HG03025 (cell line): Measurements from ENCODE around the gene FBXO42.

Experiments used
- ATAC-seq: cut with Tn5 transposase; IDR thresholded peaks from one replicate; pipeline ENCODE4 v1.9.1; 2021; ENCODE audit warnings: mild to moderate bottlenecking, moderate library complexity; ENCODE audit not compliant: unreplicated experiment, low FRiP score

The FBXO42 gene

DNA sequence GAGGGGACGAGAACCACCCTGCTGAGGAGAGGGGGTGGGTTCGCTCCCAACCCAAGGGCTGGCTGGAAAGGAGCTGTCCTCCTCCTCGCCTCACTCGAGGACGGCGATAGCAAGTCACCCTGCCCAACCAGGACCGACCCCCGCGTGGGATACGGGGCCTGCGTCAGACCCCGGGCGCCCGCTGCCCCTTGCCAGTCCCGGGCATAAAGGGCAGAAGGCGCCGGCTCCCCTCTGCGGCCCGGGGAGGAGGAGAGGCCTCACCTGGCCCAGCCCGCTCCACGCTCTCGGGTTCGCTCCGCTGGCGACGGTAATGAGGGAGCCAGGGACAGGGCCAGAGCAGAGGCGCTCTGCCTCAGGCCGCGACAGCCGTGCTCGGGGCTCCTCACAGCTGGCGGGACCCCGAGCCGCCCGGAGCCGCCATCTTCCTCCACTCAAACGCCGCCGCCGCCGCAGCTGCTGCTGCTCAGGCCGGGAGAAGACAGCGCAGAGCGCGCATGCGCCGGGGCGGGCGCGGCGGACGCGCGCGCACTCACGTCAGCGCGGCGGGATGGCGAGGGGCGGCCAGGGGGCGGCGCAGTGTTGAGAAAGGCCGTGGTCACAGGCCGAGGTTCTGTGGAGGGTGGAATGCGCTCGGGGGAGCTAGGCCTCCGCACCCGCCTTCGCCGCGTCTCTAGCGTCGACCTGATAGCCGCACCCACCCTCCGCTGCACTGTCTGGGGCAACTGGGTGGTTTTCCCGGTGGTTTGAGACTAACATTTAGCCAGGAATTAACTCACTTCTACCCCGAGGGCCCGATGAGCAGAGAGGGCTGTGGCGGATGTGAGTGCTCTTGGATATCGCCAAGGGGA, at the start of gene FBXO42:
Gene FBXO42 (minus strand): TSS at position 487 of the 848 bp plus-strand sequence. CDS start 37,062 bp downstream, outside the sequence.
- ATAC-seq, result peak; percentile 80

DNA sequence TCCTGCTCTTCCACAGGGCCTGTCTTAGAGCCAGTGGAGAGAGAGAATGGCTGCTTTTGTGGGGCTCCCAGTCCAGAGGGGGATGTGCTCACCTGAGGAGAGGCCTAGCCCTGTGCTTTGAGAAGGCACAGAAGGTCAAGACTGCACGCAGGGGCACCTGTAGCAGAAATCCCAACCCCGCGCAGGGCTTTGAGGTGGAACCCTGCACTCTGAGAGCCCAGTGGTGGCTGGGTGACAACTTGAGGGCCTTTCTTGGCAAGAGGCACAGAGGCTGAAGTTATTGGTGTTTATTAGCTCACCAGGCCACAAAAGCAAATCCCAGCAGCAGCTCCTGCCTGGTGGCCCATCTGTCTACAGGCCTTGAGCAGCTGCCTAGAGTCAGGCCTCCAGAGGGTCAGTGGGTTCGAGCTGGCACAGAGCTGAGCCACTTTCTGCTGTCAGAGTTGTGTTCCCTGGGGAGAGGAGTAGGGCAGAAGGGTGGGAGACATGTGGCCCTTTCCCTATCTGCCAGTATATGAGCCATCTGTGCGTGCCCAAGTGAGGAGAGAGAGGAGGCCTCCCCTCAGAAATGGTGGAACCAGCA, 46.2 kb upstream of the FBXO42 start:
- no peak for ATAC-seq

DNA sequence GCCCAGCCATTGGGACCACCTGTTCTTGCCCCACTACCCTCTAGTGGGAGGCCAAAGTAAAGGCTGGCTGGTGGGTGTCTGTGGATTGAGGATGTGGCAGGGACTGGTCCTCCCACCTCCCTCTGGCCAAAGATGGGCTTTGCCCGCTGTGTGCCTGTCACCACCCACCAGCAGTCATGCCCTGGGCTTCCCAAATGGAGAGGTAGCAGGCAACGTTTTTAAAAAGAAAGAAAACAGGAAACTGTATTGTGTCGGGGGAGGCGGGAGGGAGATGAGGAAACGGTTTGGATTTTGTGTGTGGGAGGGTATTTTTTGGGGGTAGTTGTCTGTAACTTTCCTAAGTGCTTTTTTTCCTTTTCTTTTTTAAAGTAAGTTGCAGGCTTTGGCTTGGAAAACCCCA, 44.8 kb upstream of the FBXO42 start:
- ATAC-seq, result no peak

DNA sequence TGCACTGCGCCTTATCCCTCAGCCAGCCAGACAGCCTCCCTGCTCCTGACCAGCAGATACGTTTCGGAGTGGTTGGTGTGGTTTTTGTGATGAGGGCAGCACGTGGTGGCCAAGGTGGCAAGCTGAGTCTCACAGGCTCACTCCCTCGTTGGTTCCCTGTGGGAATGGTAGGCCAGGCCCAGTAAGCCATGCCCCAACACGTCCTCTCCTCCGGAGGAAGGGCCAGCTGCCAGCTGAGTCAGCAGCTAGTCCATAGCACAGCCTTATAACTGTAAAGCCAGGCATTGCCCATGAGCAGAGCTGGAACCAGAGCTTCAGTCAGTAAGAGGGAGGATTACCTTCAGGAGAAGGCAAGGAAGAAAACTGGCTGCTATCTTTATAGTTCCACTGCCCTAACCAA, 44.3 kb upstream of the FBXO42 start:
- no peak for ATAC-seq

DNA sequence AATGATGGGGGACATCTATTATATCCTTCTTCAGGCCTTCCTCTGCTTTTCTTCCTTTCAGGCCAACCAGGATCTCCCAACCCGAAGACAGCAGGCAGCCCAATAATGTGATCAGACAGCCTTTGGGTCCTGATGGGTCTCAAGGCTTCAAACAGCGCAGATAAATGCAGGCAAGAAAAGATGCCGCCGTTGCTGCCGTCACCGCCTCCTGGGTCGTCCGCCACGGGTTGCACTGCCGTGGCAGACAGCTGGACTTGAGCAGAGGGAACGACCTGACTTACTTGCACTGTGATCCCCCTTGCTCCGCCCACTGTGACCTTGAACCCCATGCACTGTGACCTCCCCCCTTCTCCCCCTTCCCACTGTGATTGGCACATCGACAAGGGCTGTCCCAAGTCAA, 42.7 kb upstream of the FBXO42 start:
- no peak for ATAC-seq

DNA sequence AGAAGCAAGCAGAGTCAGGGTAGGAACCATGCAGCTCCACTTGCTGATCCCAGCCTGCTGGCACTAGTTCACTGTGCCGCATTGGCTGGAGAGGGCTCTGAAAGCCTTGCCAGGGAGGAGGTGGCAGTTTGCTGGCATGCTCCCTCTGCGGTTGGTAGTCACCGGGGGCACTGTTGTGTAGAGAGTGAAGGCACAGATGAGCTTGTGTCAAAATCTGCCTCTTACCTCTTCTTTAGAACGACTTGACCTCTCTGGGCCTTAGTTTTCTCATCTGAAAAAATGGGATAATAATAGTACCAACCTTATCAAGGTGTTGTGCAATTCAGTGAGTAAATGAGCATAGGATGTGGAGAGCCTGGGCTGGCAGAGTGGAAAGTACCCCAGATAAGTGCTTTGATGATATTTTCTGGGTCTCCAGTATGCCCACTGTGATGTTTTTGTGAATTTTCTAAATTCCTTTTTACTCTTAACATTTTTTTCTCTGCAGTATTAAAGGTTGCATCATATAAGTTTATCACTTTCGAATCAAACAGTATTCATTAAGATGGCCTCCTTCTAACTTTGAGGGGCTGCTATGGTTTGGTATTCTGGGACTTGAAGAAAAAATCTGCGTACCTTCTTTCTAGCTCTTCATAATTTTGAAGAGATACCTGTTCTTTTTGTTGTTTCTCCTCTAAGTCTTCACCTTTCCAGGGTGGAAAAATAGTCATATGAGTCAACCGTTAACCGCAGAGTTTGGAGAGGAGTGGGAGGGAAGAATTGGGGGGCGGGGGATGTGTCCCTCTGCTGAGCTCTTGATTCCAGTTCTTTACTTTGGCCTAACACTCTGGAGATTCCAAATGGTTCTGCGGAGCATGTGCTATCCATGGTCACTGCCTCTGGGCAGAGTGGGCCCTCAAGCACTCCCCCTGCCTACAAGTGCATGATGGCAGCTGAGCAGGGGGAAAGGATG, 41.6 kb upstream of the FBXO42 start:
- no peak for ATAC-seq

DNA sequence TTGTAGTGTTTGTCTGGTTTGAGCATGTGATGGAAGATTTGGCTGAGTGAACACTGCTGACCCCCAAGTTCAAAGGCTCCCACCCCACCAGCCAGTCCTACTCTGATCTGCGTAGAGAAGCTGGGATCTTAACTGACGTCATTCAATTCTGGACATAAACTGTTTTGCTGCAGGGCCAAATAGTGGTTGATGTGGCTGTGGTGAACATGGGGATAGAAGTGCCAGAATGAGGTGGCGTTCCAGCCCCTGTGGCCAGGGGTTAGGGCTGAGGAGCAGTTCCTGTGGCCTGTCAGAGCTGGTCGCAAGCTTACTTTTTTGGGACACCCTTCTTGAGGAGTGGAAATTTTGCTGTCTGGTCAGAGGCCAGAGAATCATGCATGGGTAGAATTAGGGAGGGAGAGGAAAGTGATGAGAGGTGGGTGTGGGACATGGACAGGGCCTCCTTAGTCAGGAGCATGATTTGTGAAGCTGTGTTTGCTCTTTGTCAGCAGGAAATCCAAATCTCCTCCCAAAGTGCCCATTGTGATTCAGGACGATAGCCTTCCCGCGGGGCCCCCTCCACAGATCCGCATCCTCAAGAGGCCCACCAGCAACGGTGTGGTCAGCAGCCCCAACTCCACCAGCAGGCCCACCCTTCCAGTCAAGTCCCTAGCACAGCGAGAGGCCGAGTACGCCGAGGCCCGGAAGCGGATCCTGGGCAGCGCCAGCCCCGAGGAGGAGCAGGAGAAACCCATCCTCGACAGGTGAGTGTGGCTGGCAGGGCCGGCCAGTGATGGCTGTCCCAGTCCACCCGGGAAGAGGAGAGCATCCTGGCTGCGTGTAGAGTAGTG, 40.7 kb upstream of the FBXO42 start:
- ATAC-seq, result no peak

DNA sequence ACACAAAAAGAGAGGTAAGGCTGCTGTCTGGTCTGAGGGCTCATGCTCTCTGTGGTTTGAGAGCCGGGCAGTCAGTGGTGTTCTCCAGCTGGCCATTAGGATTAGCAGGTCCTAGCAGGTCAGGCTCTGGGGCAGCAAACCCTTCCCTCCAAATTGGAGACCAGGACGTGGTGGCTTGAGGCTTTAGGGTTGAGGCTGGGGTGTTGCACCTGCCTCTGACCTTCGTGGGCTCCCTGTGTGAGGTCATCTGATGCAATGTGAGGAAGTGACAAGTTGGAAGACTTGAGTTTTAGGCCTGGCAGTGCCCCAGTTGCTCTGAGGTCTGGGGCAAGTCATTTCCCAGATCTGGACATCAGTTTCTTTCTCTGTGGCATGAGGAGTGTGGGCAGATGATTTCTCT, 39.1 kb upstream of the FBXO42 start:
- no peak for ATAC-seq

DNA sequence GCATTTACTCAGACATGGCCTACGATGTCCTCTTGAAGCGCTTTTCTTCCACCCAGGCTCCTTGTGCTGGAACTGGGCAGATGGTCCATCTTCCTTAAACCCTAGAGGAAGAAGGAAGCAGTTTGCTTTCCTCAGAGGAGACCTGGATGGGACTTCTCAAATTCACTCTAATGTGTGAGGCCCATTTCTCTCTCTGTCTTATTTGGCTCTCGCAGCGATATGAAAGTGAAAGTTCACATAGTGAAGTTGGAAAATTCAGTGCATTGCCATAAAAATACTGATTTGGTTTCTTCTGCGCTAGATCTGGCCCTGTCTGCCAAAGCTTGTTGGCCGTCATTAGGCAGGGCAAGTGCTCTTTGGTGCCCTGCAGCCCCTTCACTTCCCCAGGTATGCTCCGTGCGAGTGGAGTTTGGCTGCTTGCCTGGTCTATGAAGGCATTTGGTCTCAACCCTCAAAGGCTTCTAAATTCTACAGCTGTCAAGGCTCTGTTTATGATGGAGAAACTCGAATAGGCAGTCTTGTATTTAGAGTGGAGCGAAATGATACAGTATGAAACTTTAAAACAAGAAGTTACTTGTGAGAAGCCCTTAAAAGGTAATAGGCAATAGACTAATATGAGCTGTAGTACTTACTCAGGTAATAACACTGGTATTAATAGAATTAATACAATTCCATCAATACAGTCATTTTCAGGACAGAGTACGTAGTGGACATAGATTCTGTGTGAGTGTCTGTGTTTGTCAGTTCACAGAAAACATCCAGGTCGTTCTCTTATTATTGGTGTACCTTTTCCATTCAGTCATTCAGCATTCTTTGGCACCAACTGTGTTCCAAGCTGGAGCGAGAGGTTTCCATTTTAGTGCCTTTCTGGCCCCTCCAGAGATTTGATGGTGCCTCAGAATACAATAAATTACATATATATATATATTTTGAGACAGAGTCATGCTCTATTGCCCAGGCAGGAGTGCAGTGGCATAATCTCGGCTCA, 35.2 kb upstream of the FBXO42 start:
- no peak for ATAC-seq

DNA sequence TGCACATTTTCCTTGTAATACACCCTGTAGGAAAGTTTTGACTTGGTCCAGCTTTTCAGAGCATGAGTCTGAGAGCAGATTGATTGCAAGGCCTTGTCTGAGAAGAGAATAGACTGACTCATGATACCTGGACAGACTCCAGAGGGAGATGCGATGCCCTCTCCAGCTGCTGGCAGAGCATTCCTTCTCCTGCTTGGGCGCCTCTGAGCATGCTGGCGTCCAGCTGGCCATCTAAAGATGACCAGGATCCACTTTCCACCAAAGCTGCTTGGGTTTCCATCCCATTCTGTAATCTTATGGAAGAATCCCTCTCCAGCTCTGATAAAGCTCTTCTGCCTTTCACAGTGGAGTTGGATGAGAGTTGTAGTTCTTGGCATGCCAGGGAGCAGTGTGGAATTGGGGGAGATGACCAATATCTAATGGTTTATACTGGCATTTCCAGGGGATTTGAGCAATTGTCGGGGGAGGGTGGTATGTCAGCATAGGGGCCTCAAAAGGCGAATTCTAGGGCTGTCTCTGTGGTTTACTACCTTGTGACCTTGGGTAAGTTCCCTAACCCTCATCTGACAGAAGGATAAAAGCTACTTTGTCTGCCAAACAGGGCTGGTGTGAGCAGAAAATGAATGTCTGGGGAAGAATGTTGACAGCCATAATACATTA, 34.3 kb upstream of the FBXO42 start:
- no peak for ATAC-seq

DNA sequence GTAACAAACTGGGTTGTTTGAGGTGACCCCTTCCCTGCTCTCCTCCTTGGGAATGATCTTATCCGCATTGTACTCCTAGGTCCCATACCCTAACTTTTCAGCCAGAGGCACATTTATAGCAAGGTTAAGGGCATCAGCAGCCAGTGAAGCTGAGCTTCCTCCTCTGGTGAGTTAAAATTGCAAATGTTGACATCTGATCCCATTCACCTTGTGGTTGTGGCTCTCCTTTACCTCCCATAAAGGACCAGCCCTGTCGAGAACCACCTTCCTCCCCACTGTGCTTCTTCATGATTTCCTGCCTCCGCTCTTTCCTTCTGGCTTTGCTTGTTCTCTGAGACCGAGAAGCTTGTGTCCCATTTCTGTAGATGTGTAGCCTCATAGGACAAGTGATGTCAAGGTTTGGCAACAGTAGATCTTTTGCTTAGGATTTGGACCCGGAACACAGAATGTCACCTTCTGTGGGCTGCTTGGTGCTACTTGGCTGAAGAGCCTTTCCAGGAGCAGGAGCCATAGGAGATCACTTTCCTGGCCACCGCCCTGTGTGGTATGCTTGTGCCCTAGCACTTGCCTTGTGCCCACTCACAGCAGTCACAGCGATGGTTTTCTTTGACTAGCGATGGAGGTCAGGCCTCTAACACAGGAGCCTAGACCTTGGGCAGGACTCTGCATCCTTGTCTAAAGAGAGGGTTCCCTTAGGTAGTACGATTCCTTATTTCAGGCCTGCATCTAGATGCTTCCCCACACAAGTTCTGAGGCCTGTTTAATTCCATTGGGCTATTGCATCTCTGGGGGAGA, 33.6 kb upstream of the FBXO42 start:
- no peak for ATAC-seq

DNA sequence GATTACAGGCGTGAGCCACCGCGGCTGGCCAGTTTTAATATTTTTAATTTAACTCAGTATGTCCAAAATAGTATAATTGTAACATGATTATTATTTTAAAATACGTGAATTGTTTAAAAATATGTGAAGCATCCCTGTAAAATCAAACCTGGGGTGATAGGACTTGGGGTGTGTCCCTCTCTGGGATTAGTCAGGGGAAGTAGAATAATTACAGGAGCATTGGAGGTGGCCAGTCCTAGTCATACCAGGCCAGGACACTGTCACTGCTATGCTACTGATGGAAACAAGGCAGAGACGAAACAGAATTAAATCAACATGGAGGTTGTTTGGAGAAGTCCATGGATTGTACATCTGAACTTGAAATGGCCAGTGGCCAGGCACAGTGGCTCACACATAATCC, 31.6 kb upstream of the FBXO42 start:
- no peak for ATAC-seq

DNA sequence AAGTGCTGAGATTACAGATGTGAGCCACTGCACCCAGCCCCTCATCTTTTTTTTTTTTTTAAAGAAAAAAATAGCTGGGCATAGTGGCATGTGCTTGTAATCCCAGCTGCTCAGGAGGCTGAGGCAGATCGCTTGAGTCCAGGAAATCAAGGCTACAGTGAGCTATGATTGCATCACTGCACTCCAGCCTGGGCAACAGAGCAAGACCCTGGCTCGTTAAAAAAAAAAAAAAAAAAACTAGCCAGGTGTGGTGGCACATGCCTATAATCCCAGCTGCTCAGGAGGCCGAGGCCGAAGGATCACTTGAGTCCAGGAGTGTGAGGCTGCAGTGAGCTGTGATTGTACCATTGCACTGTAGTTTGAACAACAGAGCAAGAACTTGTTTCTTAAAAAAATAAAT, 28.6 kb upstream of the FBXO42 start:
- ATAC-seq, result no peak

DNA sequence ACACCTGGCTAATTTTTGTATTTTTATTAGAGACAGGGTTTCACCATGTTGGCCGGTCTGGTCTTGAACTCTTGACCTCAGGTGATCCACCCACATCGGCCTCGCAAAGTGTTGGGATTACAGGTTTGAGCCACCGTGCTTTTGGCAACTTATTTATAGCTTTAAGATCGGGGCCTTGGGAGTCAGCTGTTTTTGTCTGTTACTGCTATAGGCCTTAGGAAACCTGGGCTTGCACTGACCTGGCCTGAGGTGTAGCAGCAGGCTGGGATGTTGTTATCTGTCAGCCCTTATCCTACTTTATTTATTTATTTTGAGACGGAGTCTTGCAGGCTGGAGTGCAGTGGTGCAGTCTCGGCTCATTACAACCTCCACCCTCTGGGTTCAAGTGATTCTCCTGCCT, 26.2 kb upstream of the FBXO42 start:
- ATAC-seq, result no peak

DNA sequence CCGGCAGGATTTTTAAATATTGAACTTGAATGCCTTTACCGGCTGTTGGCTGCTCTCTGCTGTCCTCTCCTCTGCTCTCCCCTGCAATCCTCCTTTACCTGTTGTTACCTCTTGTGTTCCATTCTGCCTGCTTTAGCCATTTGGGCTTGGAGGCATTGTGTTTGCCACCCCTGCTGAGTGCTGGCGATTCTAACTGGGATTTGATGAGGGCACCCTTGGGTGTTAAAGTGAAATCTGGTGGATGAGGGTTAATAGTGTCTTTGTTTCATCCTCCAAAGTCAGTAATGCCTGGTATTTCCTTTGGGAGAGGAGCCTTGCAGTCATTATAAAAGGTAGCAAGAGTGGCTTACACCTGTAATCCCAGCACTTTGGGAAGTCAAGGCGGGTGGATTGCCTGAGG, 24.7 kb upstream of the FBXO42 start:
- ATAC-seq, result no peak

DNA sequence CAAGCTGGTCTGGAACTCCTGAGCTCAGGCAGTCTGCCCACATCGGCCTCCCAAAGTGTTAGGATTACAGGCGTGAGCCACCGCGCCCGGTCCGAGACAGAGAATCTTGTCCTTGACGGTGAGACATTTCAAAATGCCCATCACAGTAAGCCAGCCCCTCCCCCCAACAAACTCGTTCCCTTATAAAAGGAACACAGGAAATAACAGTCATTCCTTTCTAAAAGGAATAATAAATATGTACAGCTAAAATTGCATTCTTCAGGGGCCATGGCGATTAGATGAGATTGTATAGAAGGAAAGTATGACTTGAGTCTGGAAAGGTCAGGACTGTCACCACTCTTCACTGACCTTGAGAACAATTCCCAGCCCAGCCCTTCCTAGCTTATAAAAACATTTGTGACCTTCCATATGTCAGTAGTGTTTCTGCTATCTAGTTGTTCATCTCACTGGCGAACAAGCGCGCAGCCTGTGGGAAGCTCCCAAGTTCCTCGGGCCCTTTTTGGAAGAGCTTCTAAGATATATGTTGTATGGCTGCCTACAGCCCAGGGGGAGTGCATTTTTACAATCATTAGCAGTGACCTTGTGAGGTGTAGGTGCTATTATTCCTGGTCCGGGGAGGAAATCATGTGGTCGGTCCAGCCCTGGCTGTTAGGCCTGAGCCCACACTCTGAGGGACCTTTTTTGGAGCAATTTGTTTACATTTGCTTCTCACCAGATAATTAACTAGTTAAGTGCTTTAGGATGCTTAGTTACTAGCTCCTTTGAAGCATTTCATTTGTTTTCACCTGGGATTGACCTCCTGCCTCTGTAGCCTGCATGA, 23.5 kb upstream of the FBXO42 start:
- ATAC-seq, result no peak

DNA sequence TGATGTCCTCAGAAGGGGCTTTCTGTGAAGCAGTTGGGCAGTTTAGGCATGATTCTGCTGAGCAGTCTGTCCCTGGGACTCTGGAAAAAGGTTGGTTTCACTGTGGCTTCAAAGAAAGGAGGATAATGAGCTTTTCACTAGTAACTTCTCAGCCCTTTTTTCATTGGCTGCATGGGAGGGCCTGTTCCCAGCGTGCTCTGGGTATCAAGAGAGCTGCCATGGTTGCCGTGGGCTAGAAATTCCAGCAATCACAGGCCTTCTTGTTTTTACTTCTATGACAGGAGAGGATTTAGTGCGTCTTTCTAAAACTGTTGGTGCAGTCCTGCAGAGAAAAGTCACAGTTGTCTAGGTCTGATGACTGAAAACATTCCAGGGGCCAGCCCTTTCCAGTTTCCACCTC, 22.0 kb upstream of the FBXO42 start:
- no peak for ATAC-seq
